Measurements from ENCODE around the gene ZBTB22. TPM values are rescaled to one million over a fixed set of nuclear protein-coding genes. Genes with fewer than 3 reads are reported as not detected.
"Not testable (repeated sequence)": the region's sequence is repeated elsewhere in the genome, so short reads cannot be mapped to it uniquely, and the experiment has no call there.

ZBTB22 gene
- total and polyA plus RNA-seq, 4 donors: 1.6 to 7.8 (median 4.7) TPM

DNA sequence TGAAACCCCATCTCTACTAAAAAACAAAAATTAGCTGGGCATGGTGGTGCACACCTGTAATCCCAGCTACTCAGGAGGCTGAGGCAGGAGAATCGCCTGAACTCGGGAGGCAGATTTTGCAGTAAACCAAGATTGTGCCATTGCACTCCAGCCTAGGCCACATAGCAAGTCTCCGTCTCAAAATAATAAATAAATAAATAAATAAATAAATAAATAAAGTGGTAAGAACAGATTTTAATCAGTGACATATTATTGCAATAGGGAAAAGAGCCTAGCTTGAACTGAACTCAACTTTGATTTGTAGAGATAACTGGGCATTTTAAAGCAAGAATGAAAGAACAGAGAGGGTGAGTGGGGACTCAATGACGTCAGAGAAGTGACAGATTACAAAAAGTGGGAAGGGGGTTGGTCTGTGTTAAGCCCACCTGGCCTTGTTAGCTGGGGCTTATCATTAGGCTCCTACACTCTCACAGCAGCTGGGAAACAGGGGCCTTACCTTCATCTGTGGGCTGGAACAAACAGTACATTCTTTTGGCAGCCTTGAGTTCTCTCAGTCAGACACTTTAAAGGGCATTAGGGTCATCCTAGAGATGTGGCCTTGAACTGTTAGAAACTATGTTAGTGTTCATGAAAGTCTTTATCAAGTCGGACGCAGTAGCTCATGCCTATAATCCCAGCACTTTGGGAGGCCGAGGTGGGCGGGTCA lies 49.6 kb upstream of the ZBTB22 start:
- H3K4me3 ChIP-seq (ENCODE audit: low read depth in 1 of 3, low read length in 3 of 3): no peak overlapping the region
- no peak for DNase-seq (ENCODE audit: low spot score)
- H3K9ac ChIP-seq (ENCODE audit: low read depth in 1 of 2, low read length in 2 of 2): no peak overlapping the region
- no peaks in the 10 kb centered on the region for H3K27me3 ChIP-seq (ENCODE audit: control insufficient read depth in 4 of 4, insufficient read depth in 4 of 4, low read length in 3 of 4)
- H3K36me3 ChIP-seq (ENCODE audit: control insufficient read depth in 4 of 4, insufficient read depth in 3 of 4, low read depth in 1 of 4, low read length in 3 of 4): no peaks in the 10 kb centered on the region
- H3K9me3 ChIP-seq (ENCODE audit: control insufficient read depth in 4 of 4, low read length in 3 of 4): no peaks in the 10 kb centered on the region
- TF ChIP-seq HNF4G (IDR thresholded peaks at IDR 0.05) (no peak), EGR1 (IDR thresholded peaks at IDR 0.05; ENCODE audit: low read depth in 2 of 2) (no peak), NR2F2 (IDR thresholded peaks at IDR 0.05) (no peak), RAD21 (IDR thresholded peaks at IDR 0.05) (no peak), FOXA2 (IDR thresholded peaks at IDR 0.05) (no peak), YY1 (IDR thresholded peaks at IDR 0.05) (no peak), ATF3 (IDR thresholded peaks at IDR 0.05) (no peak), HNF4A (conservative IDR thresholded peaks at IDR 0.05) (no peak)
- TF ChIP-seq, protein P1, sequence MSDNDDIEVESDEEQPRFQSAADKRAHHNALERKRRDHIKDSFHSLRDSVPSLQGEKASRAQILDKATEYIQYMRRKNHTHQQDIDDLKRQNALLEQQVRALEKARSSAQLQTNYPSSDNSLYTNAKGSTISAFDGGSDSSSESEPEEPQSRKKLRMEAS (IDR thresholded peaks at IDR 0.05): no peak
- TF ChIP-seq, protein P2, sequence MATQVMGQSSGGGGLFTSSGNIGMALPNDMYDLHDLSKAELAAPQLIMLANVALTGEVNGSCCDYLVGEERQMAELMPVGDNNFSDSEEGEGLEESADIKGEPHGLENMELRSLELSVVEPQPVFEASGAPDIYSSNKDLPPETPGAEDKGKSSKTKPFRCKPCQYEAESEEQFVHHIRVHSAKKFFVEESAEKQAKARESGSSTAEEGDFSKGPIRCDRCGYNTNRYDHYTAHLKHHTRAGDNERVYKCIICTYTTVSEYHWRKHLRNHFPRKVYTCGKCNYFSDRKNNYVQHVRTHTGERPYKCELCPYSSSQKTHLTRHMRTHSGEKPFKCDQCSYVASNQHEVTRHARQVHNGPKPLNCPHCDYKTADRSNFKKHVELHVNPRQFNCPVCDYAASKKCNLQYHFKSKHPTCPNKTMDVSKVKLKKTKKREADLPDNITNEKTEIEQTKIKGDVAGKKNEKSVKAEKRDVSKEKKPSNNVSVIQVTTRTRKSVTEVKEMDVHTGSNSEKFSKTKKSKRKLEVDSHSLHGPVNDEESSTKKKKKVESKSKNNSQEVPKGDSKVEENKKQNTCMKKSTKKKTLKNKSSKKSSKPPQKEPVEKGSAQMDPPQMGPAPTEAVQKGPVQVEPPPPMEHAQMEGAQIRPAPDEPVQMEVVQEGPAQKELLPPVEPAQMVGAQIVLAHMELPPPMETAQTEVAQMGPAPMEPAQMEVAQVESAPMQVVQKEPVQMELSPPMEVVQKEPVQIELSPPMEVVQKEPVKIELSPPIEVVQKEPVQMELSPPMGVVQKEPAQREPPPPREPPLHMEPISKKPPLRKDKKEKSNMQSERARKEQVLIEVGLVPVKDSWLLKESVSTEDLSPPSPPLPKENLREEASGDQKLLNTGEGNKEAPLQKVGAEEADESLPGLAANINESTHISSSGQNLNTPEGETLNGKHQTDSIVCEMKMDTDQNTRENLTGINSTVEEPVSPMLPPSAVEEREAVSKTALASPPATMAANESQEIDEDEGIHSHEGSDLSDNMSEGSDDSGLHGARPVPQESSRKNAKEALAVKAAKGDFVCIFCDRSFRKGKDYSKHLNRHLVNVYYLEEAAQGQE (IDR thresholded peaks at IDR 0.05): no peak
- TF ChIP-seq, protein P3, sequence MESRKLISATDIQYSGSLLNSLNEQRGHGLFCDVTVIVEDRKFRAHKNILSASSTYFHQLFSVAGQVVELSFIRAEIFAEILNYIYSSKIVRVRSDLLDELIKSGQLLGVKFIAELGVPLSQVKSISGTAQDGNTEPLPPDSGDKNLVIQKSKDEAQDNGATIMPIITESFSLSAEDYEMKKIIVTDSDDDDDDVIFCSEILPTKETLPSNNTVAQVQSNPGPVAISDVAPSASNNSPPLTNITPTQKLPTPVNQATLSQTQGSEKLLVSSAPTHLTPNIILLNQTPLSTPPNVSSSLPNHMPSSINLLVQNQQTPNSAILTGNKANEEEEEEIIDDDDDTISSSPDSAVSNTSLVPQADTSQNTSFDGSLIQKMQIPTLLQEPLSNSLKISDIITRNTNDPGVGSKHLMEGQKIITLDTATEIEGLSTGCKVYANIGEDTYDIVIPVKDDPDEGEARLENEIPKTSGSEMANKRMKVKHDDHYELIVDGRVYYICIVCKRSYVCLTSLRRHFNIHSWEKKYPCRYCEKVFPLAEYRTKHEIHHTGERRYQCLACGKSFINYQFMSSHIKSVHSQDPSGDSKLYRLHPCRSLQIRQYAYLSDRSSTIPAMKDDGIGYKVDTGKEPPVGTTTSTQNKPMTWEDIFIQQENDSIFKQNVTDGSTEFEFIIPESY (IDR thresholded peaks at IDR 0.05): no peak
- 92% methylated on average over 8 of the region's 8 CpGs for whole genome bisulfite sequencing
- H3K27ac ChIP-seq (ENCODE audit: low read depth in 1 of 2, low read length in 2 of 2): no peak overlapping the region
- H3K4me1 ChIP-seq (ENCODE audit: control insufficient read depth in 4 of 4, insufficient read depth in 4 of 4, low read length in 3 of 4): no peaks in the 10 kb centered on the region

DNA sequence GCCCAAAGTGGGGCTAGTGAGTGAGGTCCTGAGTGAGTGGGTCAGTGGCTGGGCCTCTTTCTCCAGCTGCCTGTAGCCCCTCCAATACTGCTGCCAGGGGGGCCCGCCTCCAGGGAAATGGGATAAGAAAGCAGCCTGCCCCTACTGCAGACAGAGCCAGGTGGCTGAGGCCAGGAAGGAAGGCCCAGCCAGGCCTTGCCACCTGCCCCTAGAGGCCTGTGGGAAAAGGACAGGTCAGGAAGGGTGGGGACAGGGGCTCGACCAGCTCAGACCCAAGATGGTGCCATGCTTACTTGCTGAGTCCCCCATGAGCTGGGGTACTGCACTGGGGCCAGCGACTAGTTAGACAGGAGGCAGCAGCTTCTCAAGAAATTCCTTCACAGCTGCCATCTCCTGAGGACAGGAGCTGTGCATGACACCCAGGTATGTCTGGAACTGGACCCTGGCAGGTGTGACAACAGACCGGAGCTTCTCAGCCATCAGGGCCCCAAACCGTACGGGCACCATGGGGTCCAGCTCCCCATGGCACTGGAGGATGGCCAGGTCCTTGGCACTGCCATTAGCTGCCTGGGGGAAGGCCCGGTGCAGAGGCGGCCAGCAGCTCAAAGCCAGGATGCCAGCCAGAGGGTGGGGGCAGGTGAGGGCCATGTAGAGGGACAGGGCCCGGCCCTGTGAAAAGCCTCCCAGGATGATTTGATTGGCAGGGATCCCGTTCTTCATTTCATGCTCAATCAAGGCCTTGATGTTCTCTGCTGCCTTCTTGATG lies 47.8 kb upstream of the ZBTB22 start:
- not testable (repeated sequence) for H3K36me3 ChIP-seq (ENCODE audit: control insufficient read depth in 4 of 4, insufficient read depth in 3 of 4, low read depth in 1 of 4, low read length in 3 of 4); H3K9me3 ChIP-seq (ENCODE audit: control insufficient read depth in 4 of 4, low read length in 3 of 4); H3K27ac ChIP-seq (ENCODE audit: low read depth in 1 of 2, low read length in 2 of 2); DNase-seq (ENCODE audit: low spot score); H3K4me1 ChIP-seq (ENCODE audit: control insufficient read depth in 4 of 4, insufficient read depth in 4 of 4, low read length in 3 of 4); H3K9ac ChIP-seq (ENCODE audit: low read depth in 1 of 2, low read length in 2 of 2); H3K4me3 ChIP-seq (ENCODE audit: low read depth in 1 of 3, low read length in 3 of 3); H3K27me3 ChIP-seq (ENCODE audit: control insufficient read depth in 4 of 4, insufficient read depth in 4 of 4, low read length in 3 of 4)
- 86% methylated on average over 10 of the region's 10 CpGs for WGBS

GRCh38 chr6:33364475-33365205 lies 47.1 kb upstream of the ZBTB22 start:
- DNase-seq (ENCODE audit: low spot score); H3K9me3 ChIP-seq (ENCODE audit: control insufficient read depth in 4 of 4, low read length in 3 of 4); H3K4me1 ChIP-seq (ENCODE audit: control insufficient read depth in 4 of 4, insufficient read depth in 4 of 4, low read length in 3 of 4); H3K27ac ChIP-seq (ENCODE audit: low read depth in 1 of 2, low read length in 2 of 2); H3K9ac ChIP-seq (ENCODE audit: low read depth in 1 of 2, low read length in 2 of 2); H3K36me3 ChIP-seq (ENCODE audit: control insufficient read depth in 4 of 4, insufficient read depth in 3 of 4, low read depth in 1 of 4, low read length in 3 of 4); H3K27me3 ChIP-seq (ENCODE audit: control insufficient read depth in 4 of 4, insufficient read depth in 4 of 4, low read length in 3 of 4); H3K4me3 ChIP-seq (ENCODE audit: low read depth in 1 of 3, low read length in 3 of 3): not testable (repeated sequence)
- WGBS: 50% methylated on average over 7 of the region's 8 CpGs

DNA sequence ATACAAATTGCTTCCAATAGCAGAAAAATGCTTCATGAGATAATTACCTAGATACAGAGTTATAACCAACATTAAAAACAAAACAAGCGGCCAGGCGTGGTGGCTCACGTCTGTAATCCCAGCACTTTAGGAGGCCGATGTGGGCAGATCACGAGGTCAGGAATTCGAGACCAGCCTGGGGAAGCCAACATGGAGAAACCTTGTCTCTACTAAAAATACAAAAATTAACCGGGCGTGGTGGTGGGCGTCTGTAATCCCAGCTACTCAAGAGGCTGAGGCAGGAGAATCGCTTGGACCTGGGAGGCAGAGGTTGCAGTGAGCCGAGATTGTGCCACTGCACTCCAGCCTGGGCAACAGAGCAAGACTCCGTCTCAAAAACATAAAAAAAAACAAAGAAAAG lies 45.9 kb upstream of the ZBTB22 start:
- not testable (repeated sequence) for H3K27me3 ChIP-seq (ENCODE audit: control insufficient read depth in 4 of 4, insufficient read depth in 4 of 4, low read length in 3 of 4); H3K4me3 ChIP-seq (ENCODE audit: low read depth in 1 of 3, low read length in 3 of 3); H3K27ac ChIP-seq (ENCODE audit: low read depth in 1 of 2, low read length in 2 of 2); H3K36me3 ChIP-seq (ENCODE audit: control insufficient read depth in 4 of 4, insufficient read depth in 3 of 4, low read depth in 1 of 4, low read length in 3 of 4); H3K9ac ChIP-seq (ENCODE audit: low read depth in 1 of 2, low read length in 2 of 2); H3K4me1 ChIP-seq (ENCODE audit: control insufficient read depth in 4 of 4, insufficient read depth in 4 of 4, low read length in 3 of 4); H3K9me3 ChIP-seq (ENCODE audit: control insufficient read depth in 4 of 4, low read length in 3 of 4); DNase-seq (ENCODE audit: low spot score)
- 90% methylated on average over 12 of the region's 12 CpGs for WGBS

Data from liver (tissue), 9 donors.